Measurements from ENCODE around the gene SHC4.
"Not testable (repeated sequence)": the region's sequence is repeated elsewhere in the genome, so short reads cannot be mapped to it uniquely, and the experiment has no call there.

SHC4 gene

DNA sequence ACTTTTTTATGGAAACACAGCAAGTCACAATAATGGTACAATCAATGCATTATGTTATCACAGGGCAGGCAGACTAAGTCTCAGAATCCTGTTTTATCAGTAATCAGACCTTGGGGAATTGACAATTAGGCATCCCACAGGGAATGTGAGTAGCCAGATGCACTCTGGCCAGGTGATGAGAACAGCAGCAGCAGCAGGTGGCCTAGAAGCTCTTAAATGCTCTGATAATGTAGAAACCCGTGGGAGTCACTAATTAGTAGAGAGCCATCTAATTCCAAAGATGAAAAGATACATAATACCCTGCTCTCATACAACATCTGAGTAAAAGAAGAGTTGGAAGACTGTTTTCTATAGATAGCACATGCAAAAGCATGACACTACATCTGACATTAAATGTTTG, 165.4 kb downstream of the SHC4 start:
- FAIRE-seq (peak; percentile 84), DNase-seq (ENCODE audit: insufficient read length, low spot score) (no peak)
- TF ChIP-seq, protein P1, sequence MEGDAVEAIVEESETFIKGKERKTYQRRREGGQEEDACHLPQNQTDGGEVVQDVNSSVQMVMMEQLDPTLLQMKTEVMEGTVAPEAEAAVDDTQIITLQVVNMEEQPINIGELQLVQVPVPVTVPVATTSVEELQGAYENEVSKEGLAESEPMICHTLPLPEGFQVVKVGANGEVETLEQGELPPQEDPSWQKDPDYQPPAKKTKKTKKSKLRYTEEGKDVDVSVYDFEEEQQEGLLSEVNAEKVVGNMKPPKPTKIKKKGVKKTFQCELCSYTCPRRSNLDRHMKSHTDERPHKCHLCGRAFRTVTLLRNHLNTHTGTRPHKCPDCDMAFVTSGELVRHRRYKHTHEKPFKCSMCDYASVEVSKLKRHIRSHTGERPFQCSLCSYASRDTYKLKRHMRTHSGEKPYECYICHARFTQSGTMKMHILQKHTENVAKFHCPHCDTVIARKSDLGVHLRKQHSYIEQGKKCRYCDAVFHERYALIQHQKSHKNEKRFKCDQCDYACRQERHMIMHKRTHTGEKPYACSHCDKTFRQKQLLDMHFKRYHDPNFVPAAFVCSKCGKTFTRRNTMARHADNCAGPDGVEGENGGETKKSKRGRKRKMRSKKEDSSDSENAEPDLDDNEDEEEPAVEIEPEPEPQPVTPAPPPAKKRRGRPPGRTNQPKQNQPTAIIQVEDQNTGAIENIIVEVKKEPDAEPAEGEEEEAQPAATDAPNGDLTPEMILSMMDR (IDR thresholded peaks at IDR 0.05; ENCODE audit: insufficient read depth, missing control alignments), result no peak

DNA sequence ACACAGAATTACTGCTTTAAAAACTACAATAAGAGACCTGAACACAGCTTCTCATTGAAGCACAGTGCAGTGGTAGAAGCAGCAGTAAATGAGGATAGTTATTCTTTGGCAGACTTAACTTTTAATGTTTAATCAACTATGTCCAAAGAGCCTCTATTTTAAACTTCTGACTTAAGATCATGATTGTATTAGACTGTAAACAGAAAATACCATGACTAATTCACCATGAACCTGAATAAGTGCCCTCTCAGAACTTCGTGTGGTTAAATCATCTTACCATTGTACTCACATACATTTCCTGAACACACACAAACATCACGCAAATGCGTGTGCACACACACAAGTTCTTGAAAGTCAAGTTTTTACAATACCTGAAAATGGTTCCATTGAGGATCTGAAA, 166.8 kb downstream of the SHC4 start:
- TF ChIP-seq, protein P1 (IDR thresholded peaks at IDR 0.05; ENCODE audit: insufficient read depth, missing control alignments), result no peak
- DNase-seq (ENCODE audit: insufficient read length, low spot score) (no peak), FAIRE-seq (peak; percentile 32)

DNA sequence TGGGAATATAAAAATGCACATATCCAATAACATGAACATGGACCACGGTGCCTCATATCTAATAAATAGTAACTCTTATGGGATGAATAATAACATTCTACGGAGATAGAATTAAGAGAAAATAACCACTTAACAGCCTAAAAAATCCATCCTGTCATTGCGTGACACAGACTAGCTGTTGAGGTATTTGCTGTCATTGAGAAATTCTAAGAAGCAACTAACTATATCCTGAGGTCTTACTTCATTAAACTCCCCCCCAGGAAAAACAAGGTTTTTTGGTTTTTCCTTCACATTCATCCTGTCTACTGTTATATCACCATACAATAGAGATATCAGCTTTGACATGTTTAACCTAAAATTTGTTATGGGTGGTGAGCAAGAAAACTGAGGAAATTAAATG, 167.2 kb downstream of the SHC4 start:
- TF ChIP-seq, protein P1 (IDR thresholded peaks at IDR 0.05; ENCODE audit: insufficient read depth, missing control alignments), result no peak
- no peak for FAIRE-seq
- DNase-seq (ENCODE audit: insufficient read length, low spot score), result no peak

DNA sequence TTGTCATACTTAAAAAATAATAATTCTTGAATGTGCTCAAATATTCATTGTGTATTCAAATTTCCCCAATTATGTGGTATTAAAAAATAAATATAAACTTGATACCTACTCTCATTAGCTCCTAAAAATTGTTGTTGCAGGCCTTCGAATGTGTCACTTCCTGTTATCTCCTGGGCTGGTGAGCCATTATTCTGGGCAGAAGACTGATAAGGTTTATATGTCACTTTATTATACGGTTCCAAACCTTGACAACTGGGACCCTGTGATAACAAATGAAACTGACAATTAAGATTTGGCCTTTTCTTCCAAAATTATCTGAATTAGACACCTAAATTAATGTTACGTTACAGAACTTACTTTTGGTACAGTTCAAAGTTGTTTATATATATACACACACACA, 167.8 kb downstream of the SHC4 start:
- DNase-seq (ENCODE audit: insufficient read length, low spot score) (no peak), FAIRE-seq (no peak)
- TF ChIP-seq, protein P1 (IDR thresholded peaks at IDR 0.05; ENCODE audit: insufficient read depth, missing control alignments), result no peak

DNA sequence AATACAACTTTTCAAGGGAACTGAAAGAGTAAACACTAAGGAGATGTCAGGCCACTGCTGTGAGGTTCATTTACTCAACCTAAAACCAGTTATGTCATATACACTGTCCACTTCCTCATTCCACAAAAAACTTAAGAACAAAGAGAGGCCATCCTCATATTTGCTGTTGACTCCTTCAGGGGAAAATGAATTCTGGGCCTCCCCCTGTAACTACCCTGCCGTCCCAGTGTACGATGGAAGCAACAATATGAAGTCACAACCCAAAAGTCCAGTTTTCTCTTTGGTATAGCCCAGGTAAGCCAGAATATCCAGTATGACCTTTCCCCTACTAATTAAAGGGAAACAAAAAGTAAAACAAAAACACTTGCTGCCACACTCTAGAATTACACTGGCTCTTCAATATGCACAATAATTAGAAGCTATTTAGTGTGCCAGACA, 169.0 kb downstream of the SHC4 start:
- FAIRE-seq, result no peak
- DNase-seq (ENCODE audit: insufficient read length, low spot score), result no peak
- TF ChIP-seq, protein P1 (IDR thresholded peaks at IDR 0.05; ENCODE audit: insufficient read depth, missing control alignments), result no peak

DNA sequence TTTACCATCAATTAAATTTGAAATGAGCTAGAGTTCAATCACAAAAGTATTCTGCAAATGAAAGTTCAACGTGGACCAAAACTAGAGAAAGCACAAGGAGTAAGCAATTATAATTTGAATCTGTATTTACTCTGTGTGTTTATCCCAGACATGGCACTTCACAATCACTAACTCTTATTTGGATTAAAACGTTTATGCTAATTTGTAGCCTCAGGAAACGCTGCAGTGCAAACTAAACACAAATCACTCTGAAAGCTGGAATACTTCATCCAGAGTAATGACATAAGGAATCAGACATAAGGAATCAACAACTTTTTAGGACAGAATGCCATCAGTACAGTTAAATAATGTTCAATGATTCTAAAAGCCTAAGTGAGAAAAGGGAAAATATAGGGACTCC, 171.3 kb downstream of the SHC4 start:
- TF ChIP-seq, protein P1 (IDR thresholded peaks at IDR 0.05; ENCODE audit: insufficient read depth, missing control alignments), result no peak
- no peak for FAIRE-seq
- no peak for DNase-seq (ENCODE audit: insufficient read length, low spot score)

DNA sequence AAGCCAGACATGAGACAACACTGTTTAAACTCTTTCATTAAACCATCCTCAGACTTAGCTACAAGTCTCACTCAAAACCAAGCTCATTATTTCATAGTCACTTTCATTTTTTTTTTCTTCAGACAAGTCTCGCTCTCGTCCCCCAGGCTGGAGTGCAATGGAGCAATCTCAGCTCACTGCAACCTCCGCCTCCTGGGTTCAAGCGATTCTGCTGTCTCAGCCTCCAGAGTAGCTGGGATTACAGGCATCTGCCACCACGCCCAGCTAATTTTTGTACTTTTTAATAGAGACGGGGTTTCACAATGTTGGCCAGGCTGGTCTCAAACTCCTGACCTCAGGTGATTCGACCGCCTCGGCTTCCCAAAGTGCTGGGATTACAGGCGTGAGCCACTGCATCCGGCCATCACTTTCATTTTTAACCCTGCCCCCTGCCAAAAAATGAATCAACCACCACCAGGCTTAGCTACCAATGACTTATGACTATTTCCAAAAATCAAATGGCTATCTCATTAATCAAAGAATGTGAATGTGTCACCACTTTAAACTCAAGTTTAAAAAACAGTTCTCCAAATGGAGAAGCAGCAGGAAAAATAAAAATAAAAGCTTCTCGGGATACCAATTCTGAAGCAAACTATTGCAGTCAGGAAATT, 173.1 kb downstream of the SHC4 start:
- DNase-seq (ENCODE audit: insufficient read length, low spot score); FAIRE-seq: not testable (repeated sequence)

DNA sequence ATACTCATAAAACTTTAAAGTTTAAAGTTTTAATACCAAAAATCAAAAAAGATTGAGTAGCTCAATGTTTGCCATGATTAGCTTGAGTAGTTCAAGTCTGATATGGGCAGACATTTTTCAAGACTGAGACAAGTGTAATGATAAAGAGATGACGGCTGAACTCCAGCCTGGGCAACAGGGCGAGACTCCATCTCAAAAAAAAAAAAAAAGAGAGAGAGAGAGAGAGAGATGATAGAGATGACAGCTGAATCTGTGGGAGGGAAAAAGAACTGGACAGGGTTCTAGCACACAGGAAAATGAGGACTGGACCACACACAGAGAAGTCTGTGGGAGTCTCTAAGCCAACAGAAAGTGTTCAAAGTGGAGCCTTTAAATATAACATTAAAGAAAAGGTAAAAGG, 178.0 kb downstream of the SHC4 start:
- DNase-seq (ENCODE audit: insufficient read length, low spot score) (no peak), FAIRE-seq (no peak)
- TF ChIP-seq, protein P1 (IDR thresholded peaks at IDR 0.05; ENCODE audit: insufficient read depth, missing control alignments), result no peak
